ENCODE measurements around the gene GPR31. TPM values are rescaled to one million over a fixed set of nuclear protein-coding genes. Genes with fewer than 3 reads are reported as not detected.

Gene GPR31
- total RNA-seq, 1 experiment from 2014 or later: not detected

- ChIA-PET POLR2A (ENCODE audit: unreplicated experiment) (no interaction called here), CTCF (no interaction called here)
- Histone ChIP-seq H3K27ac (ENCODE audit: low read length) (no peak overlapping the region), H3K9me2 (replicated peaks; ENCODE audit: low read length) (no peaks in the 10 kb centered on the region), H3K4me2 (ENCODE audit: low read length) (no peak overlapping the region), H3K4me3 (ENCODE audit: low read length) (no peak overlapping the region), H2AFZ (ENCODE audit: low read length) (no peak overlapping the region), H3K27me3 (ENCODE audit: low read length) (peaks cover 28% of the 10 kb centered on the region), H3K4me1 (ENCODE audit: insufficient read depth, low read length) (no peaks in the 10 kb centered on the region), H3F3A (ENCODE audit: low read length, unreplicated experiment) (no peaks in the 10 kb centered on the region), H4K20me1 (ENCODE audit: low read length) (no peaks in the 10 kb centered on the region), H3K9ac (ENCODE audit: low read length) (no peak overlapping the region), H3K9me3 (ENCODE audit: low read length) (no peaks in the 10 kb centered on the region), H3K79me2 (ENCODE audit: low read length) (no peaks in the 10 kb centered on the region), H3K36me3 (ENCODE audit: low read depth, low read length) (no peaks in the 10 kb centered on the region)
- no peak for DNase-seq
- TF ChIP-seq EZH2 (IDR thresholded peaks at IDR 0.05; ENCODE audit: low read length, unreplicated experiment): no peak
- no peak for TF ChIP-seq EZH2phosphoT487 (IDR thresholded peaks at IDR 0.05; ENCODE audit: borderline replicate concordance, low read length)
- no peak for TF ChIP-seq CTCF (conservative IDR thresholded peaks at IDR 0.05; ENCODE audit: low read depth, low read length)
- BruUV-seq (replicated peaks): no TSS peak
- ATAC-seq: no peak
- intact Hi-C loops (cut with micrococcal nuclease): no loop called here
These were observed 26.8 kb downstream of the GPR31 start for GRCh38 chr6:167130712-167131684.

GRCh38 chr6:167130008-167130677 is 27.6 kb downstream of the GPR31 start:
- no TSS peak for BruUV-seq (replicated peaks)
- ChIA-PET CTCF (no interaction called here), POLR2A (ENCODE audit: unreplicated experiment) (no interaction called here)
- DNase-seq (no peak), ATAC-seq (no peak)
- no peak overlapping the region for H3K9ac ChIP-seq (ENCODE audit: low read length)
- no peak overlapping the region for H3K4me3 ChIP-seq (ENCODE audit: low read length)
- H3K9me2 ChIP-seq (replicated peaks; ENCODE audit: low read length): no peaks in the 10 kb centered on the region
- no peaks in the 10 kb centered on the region for H3K79me2 ChIP-seq (ENCODE audit: low read length)
- intact Hi-C loops (cut with micrococcal nuclease): no loop called here
- no peak overlapping the region for H3K4me2 ChIP-seq (ENCODE audit: low read length)
- H3K9me3 ChIP-seq (ENCODE audit: low read length): no peaks in the 10 kb centered on the region
- no peaks in the 10 kb centered on the region for H3K4me1 ChIP-seq (ENCODE audit: insufficient read depth, low read length)
- no peak overlapping the region for H2AFZ ChIP-seq (ENCODE audit: low read length)
- no peaks in the 10 kb centered on the region for H3K36me3 ChIP-seq (ENCODE audit: low read depth, low read length)
- H3K27me3 ChIP-seq (ENCODE audit: low read length): peaks cover 20% of the 10 kb centered on the region
- H4K20me1 ChIP-seq (ENCODE audit: low read length): no peaks in the 10 kb centered on the region
- H3F3A ChIP-seq (ENCODE audit: low read length, unreplicated experiment): no peaks in the 10 kb centered on the region
- no peak overlapping the region for H3K27ac ChIP-seq (ENCODE audit: low read length)
- TF ChIP-seq EZH2 (IDR thresholded peaks at IDR 0.05; ENCODE audit: low read length, unreplicated experiment): no peak
- no peak for TF ChIP-seq CTCF (conservative IDR thresholded peaks at IDR 0.05; ENCODE audit: low read depth, low read length)
- TF ChIP-seq EZH2phosphoT487 (IDR thresholded peaks at IDR 0.05; ENCODE audit: borderline replicate concordance, low read length): no peak
